GM12801 (cell line): ENCODE data around the gene CHMP1A.

Experiments
- TF ChIP-seq, protein P1 (sequence below): IDR thresholded peaks from one replicate; pipeline ENCODE4 v1.5.1; 2011; ENCODE audit warnings: control low read depth; ENCODE audit not compliant: insufficient read length; ENCODE audit errors: extremely low read depth

CHMP1A gene

DNA sequence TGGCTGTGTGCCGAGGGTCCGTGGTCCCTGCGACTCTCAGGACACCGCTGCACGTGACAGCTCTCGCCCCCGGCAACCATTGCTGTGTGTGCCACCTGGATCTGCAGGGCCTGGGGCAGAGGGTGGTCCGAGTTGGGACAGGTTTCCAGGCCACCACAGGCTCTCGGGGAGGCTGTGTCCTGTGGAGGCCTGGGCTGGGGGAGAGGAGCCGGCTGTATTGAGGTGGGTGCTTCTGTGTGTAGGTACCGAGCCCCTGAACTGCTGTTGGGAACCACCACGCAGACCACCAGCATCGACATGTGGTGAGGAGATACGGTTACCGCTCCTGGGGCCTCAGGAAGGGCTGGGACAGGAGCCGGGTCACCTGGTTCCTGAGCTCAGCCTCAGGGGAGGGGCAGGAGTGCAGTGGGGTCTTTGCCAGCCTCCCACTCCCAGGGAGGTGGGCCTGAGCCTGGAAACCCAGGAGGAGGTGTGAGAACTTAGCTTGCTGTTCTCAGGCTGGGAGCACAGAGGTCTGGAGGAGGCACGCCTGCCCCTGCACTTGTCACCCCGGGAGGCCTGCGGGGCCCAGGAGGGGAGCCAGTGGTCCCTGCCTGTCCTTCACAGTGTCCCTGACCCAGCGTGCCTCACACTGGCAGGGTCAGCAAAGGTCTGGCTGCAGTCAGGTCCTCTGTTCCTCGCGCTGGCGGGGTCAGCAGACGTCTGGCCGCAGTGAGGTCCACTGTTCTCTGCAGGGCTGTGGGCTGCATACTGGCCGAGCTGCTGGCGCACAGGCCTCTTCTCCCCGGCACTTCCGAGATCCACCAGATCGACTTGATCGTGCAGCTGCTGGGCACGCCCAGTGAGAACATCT lies 36.6 kb upstream of the CHMP1A start:
- TF ChIP-seq, protein P1, sequence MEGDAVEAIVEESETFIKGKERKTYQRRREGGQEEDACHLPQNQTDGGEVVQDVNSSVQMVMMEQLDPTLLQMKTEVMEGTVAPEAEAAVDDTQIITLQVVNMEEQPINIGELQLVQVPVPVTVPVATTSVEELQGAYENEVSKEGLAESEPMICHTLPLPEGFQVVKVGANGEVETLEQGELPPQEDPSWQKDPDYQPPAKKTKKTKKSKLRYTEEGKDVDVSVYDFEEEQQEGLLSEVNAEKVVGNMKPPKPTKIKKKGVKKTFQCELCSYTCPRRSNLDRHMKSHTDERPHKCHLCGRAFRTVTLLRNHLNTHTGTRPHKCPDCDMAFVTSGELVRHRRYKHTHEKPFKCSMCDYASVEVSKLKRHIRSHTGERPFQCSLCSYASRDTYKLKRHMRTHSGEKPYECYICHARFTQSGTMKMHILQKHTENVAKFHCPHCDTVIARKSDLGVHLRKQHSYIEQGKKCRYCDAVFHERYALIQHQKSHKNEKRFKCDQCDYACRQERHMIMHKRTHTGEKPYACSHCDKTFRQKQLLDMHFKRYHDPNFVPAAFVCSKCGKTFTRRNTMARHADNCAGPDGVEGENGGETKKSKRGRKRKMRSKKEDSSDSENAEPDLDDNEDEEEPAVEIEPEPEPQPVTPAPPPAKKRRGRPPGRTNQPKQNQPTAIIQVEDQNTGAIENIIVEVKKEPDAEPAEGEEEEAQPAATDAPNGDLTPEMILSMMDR = no peak

DNA sequence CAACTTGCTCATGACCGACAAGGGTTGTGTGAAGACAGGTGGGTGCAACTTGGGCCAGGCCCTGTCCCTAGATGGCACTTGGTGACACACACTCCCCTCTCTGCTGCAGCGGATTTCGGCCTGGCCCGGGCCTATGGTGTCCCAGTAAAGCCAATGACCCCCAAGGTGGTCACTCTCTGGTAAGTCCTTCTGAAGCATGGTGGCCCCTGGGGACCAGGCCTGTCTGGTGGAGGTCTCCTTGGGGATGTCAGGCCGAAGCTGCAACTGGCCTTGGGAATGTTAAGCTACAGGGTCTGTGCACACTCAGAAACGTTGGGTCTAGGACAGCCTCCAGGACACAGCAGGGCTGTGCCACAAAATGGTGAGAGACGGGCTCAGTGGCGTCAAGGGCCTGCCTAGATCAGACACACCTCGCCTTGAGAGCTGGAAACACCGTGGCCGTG lies 35.8 kb upstream of the CHMP1A start:
- TF ChIP-seq, protein P1 = no peak

DNA sequence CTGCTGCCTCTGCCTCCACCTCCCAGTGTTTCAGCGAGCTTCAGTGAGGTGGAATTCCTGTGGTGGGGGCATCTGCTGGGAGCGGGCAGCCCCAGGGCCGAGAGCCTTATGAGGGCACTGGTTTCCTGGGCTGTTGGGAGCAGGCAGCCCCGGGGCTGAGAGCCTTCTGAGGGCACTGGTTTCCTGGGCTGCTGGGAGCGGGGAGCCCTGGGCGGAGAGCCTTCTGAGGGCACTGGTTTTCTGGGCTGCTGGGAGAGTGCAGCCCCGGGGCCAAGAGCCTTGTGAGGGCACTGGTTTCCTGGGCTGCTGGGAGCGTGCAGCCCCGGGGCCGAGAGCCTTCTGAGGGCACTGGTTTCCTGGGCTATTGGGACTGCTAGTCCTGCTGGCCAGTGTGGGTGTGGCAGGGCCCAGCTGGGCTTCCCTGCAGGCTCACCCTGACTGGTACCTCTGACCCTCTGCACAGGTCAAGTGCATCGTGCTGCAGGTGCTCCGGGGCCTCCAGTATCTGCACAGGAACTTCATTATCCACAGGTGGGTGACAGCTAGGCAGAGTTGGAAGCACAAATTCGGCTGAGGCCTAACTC lies 34.6 kb upstream of the CHMP1A start:
- TF ChIP-seq, protein P1 = no peak

DNA sequence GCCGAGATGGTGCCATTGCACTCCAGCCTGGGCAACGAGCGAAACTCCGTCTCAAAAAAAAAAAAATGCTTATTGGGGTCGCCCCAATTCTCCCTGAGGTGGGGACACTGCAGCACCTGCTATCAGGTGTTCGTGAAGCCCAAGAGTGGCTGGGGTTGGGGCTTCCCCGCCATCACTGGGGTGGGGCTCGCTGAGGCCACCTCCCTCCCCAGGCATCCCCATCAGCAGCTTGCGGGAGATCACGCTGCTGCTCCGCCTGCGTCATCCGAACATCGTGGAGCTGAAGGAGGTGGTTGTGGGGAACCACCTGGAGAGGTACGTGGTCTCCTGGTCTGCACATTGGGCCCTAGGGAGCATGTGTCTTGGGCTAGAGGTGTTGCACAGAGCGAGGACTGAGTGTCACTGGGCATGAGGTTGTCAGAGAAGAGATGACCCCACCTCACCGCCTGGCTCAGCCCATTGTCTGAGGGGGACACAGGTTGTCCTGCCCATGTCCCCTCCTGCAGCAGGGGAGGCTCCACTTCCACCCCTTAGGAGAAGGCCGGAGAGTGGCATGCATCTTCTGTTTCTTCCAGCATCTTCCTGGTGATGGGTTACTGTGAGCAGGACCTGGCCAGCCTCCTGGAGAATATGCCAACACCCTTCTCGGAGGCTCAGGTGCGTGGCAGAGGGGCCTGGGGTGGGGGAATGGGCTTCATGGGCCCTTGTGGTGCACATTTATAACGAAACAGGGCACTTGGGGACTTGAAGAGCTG lies 33.9 kb upstream of the CHMP1A start:
- TF ChIP-seq, protein P1 = no peak

DNA sequence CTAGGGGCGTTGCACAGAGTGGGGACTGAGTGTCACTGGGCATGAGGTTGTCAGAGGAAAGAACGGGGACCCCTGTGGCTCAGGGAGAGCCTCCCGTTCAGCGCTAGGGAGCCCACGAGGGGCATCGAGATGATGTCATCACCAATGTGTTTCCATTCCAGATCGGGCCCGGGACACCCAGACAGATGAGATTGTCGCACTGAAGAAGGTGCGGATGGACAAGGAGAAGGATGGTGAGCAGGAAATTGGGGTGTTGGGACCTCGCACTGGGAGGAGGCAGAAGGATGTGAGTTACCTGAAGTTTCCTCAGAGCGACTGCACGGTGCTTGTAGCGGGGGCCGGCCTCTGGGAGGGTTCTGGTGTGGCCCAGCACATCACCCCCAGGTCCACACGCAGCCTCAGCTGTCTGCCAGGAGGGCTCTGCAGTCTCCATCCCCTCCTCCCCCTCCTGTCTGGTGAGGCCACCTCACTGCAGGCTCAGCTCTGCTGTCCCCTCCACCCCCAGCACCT lies 32.9 kb upstream of the CHMP1A start:
- TF ChIP-seq, protein P1 = no peak

DNA sequence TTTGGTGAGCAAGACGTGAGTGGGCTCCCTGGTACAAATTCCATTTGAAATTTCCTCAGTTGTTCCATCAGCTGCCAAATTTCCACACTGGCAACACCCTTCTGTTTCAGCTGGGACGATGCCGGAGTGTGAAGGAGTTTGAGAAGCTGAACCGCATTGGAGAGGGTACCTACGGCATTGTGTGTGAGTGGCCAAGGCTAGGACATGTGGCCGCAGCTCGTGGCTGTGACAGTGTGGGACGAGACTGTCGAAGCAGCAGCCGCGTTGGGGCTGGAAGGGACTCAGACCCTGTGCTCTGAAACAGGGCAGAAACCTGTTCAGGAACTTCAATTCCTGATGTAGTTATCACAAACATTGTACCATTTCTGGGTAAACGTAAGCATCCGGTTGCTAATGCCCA lies 31.6 kb upstream of the CHMP1A start:
- TF ChIP-seq, protein P1 = no peak

DNA sequence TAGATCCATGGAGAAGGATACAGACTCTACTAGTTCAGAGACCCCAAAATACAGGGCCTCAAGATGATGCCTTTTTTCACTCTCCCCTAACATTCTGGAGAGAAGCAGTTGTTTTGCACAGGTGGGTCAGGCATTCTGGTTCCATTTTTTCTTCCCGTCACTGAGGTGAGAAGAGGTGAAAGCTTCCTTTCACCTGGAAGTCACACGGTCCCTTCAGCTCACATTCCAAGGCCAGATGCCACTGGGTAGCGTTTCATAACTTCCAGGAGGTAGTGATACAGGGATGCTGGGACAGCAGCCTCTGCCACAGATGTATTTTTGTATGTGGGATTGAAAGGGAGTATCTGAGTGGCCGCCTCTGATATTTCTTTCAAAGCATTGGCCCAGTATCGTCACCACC lies 30.9 kb upstream of the CHMP1A start:
- TF ChIP-seq, protein P1 = no peak
